HFF-Myc (cell line): Measurements from ENCODE around the gene TSPAN4.

ENCODE experiments used
- DNase-seq: peaks from one replicate; pipeline ENCODE4 v3.0.0-alpha.2; 2011; ENCODE audit warnings: low read depth; ENCODE audit errors: extremely low read depth
- H3K4me3 ChIP-seq: replicated peaks from 2 replicates; pipeline ENCODE4 v1.5.1; 2011; ENCODE audit warnings: low read depth, mild to moderate bottlenecking, control low read depth, low read length
- TF ChIP-seq, protein P1 (sequence below): IDR thresholded peaks from 2 replicates; pipeline ENCODE4 v1.5.1; 2012; ENCODE audit warnings: mild to moderate bottlenecking, low read depth, low read length, control low read depth; ENCODE audit errors: missing control alignments

Gene TSPAN4

DNA sequence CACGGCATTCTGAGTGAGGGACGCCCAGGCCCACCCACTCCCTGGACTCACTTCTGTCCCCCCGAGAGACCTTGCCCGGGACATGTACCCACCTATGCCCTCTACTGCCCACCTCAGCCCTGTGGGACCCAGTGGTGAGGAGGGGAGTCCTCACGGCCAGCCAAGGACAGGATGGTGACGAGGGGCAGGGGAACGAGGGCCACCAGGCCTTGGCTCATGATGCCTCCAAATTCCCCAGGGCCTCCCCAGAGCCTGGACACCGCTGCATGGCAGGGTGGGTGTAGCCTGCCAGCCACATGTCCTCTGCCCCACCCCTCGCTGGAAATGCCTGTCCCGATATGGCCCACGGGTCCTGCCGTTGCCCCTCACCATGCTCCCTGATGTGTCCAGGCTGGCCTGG lies 26.1 kb downstream of the TSPAN4 start:
- no peak for DNase-seq
- no peak overlapping the region for H3K4me3 ChIP-seq
- TF ChIP-seq, protein P1, sequence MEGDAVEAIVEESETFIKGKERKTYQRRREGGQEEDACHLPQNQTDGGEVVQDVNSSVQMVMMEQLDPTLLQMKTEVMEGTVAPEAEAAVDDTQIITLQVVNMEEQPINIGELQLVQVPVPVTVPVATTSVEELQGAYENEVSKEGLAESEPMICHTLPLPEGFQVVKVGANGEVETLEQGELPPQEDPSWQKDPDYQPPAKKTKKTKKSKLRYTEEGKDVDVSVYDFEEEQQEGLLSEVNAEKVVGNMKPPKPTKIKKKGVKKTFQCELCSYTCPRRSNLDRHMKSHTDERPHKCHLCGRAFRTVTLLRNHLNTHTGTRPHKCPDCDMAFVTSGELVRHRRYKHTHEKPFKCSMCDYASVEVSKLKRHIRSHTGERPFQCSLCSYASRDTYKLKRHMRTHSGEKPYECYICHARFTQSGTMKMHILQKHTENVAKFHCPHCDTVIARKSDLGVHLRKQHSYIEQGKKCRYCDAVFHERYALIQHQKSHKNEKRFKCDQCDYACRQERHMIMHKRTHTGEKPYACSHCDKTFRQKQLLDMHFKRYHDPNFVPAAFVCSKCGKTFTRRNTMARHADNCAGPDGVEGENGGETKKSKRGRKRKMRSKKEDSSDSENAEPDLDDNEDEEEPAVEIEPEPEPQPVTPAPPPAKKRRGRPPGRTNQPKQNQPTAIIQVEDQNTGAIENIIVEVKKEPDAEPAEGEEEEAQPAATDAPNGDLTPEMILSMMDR = no peak

- DNase-seq = no peak
- TF ChIP-seq, protein P1 = no peak
Measured at GRCh38 chr11:869399-870126, 26.9 kb downstream of the TSPAN4 start.

DNA sequence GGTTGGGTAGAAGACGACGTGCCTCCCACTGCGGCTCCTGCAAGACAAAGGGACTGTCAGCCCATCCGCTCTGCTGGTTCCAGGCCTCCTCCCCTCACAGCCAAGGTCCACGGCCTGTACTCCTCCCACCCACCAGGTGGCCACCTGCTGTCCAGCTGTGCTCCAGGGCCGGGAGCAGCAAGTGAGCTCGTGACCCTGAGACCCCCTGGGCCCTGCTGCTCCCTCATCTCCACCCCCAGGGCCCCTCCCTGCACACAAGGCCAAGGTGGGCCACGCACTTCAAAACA lies 27.4 kb downstream of the TSPAN4 start:
- TF ChIP-seq, protein P1 = no peak
- H3K4me3 ChIP-seq = no peak overlapping the region
- no peak for DNase-seq

More at GRCh38 chr11:869399-870126, 26.9 kb downstream of the TSPAN4 start:
- H3K4me3 ChIP-seq = no peak overlapping the region

GRCh38 chr11:870418-870817 lies 27.8 kb downstream of the TSPAN4 start:
- H3K4me3 ChIP-seq = no peak overlapping the region
- TF ChIP-seq, protein P1 = no peak
- DNase-seq = no peak

- TF ChIP-seq, protein P1 = no peak
- DNase-seq = no peak
- H3K4me3 ChIP-seq = no peak overlapping the region
Measured at GRCh38 chr11:871472-871871, 28.8 kb downstream of the TSPAN4 start.

- TF ChIP-seq, protein P1 = no peak
- DNase-seq = no peak
- no peak overlapping the region for H3K4me3 ChIP-seq
Measured at GRCh38 chr11:872799-873198, 30.1 kb downstream of the TSPAN4 start.

- no peak overlapping the region for H3K4me3 ChIP-seq
- DNase-seq = no peak
- TF ChIP-seq, protein P1 = no peak
Measured at GRCh38 chr11:873706-874105, 31.1 kb downstream of the TSPAN4 start.
